Calu3 (cell line): ENCODE measurements around the gene GCGR. TPM values are rescaled to one million over a fixed set of nuclear protein-coding genes. Genes with fewer than 3 reads are reported as not detected.

ENCODE experiments used
- BruUV-seq: library from RNA; stranded (reverse); fragments of 400-500 nt; replicated peaks from 2 replicates; lab custom pipeline; 2021; lab: Mats Ljungman, UMichigan
- CTCF ChIA-PET: fragments of 300-600 bp; sonication (Branson Sonifier 250); formaldehyde crosslinking; loops from one replicate; lab custom pipeline; 2022; ENCODE audit warnings: antibody characterized with exemption; lab: Charles Lee
- DNase-seq: peaks from one replicate; pipeline ENCODE4 v3.0.0; 2022
- H3K27ac Mint-ChIP-seq: one replicate; pipeline ENCODE4 v1.8.0; 2022; ENCODE audit warnings: mixed read lengths; ENCODE audit not compliant: unreplicated experiment
- H3K27me3 Mint-ChIP-seq: one replicate; pipeline ENCODE4 v1.8.0; 2022; ENCODE audit warnings: mixed read lengths; ENCODE audit not compliant: unreplicated experiment
- H3K36me3 Mint-ChIP-seq: one replicate; pipeline ENCODE4 v1.8.0; 2022; ENCODE audit warnings: mild to moderate bottlenecking, moderate library complexity, mixed read lengths; ENCODE audit not compliant: insufficient read depth, unreplicated experiment
- H3K4me1 Mint-ChIP-seq: one replicate; pipeline ENCODE4 v1.8.0; 2022; ENCODE audit warnings: mild to moderate bottlenecking, low read depth, mixed read lengths; ENCODE audit not compliant: unreplicated experiment
- H3K4me3 Mint-ChIP-seq: one replicate; pipeline ENCODE4 v1.8.0; 2022; ENCODE audit warnings: mild to moderate bottlenecking, low read depth, moderate library complexity, mixed read lengths; ENCODE audit not compliant: unreplicated experiment
- H3K9me3 Mint-ChIP-seq: one replicate; pipeline ENCODE4 v1.8.0; 2022; ENCODE audit warnings: low read depth, mixed read lengths; ENCODE audit not compliant: unreplicated experiment
- CTCF ChIP-seq: fragments of 200-600 bp; IDR thresholded peaks from one replicate; pipeline ENCODE4 v1.8.0; 2022; ENCODE audit warnings: antibody characterized with exemption; ENCODE audit not compliant: unreplicated experiment
- intact Hi-C: fragments of 100-400 bp; cut with micrococcal nuclease; formaldehyde crosslinking; loops from one replicate; pipeline ENCODE4 v1.10.0; 2022; ENCODE audit not compliant: unreplicated experiment
- total RNA-seq: library from RNA; stranded (reverse); gene quantifications from 2 replicates; pipeline ENCODE4 v1.2.3, GENCODE V29; 2022

The GCGR gene
- total RNA-seq, 1 experiment from 2014 or later: 0.78 TPM

GRCh38 chr17:81823820-81824550 is 20.0 kb downstream of the GCGR start:
- no peak for DNase-seq
- Mint-ChIP-seq H3K27ac (no peak overlapping the region), H3K4me1 (peaks cover 17% of the 10 kb centered on the region), H3K4me3 (no peak overlapping the region), H3K27me3 (no peaks in the 10 kb centered on the region), H3K9me3 (no peaks in the 10 kb centered on the region), H3K36me3 (no peaks in the 10 kb centered on the region)
- CTCF ChIA-PET: no interaction called here
- intact Hi-C loops: no loop called here
- no peak for TF ChIP-seq CTCF
- no TSS peak for BruUV-seq

GRCh38 chr17:81824595-81824994 is 20.6 kb downstream of the GCGR start:
- CTCF ChIA-PET: interaction anchor here (0.6 to 1.2 kb wide), 2 partner anchors 10 to 971 kb away, joined by 4 read pairs; no protein-coding TSS in a partner anchor
- Mint-ChIP-seq H3K4me1 (peaks cover 17% of the 10 kb centered on the region), H3K36me3 (no peaks in the 10 kb centered on the region), H3K27me3 (no peaks in the 10 kb centered on the region), H3K4me3 (no peak overlapping the region), H3K9me3 (no peaks in the 10 kb centered on the region), H3K27ac (no peak overlapping the region)
- BruUV-seq: no TSS peak
- DNase-seq: no peak
- TF ChIP-seq CTCF: no peak
- intact Hi-C loops: no loop called here

GRCh38 chr17:81825841-81826466 is 22.0 kb downstream of the GCGR start:
- Mint-ChIP-seq H3K36me3 (peaks cover 7% of the 10 kb centered on the region), H3K27ac (no peak overlapping the region), H3K27me3 (no peaks in the 10 kb centered on the region), H3K4me1 (peaks cover 17% of the 10 kb centered on the region), H3K4me3 (no peak overlapping the region), H3K9me3 (no peaks in the 10 kb centered on the region)
- intact Hi-C loops: no loop called here
- CTCF ChIA-PET: interaction anchor here (0.5 to 1.2 kb wide), 4 partner anchors 11 to 447 kb away, joined by 3 to 4 read pairs (median 4); no protein-coding TSS in a partner anchor
- no TSS peak for BruUV-seq
- TF ChIP-seq CTCF: no peak
- DNase-seq: no peak

GRCh38 chr17:81828656-81829055 is 24.7 kb downstream of the GCGR start:
- TF ChIP-seq CTCF: no peak
- no peak overlapping the region for H3K4me3 Mint-ChIP-seq
- H3K4me1 Mint-ChIP-seq: peaks cover 27% of the 10 kb centered on the region
- H3K27me3 Mint-ChIP-seq: no peaks in the 10 kb centered on the region
- no peak overlapping the region for H3K27ac Mint-ChIP-seq
- no peak for DNase-seq
- CTCF ChIA-PET: interaction anchor here (0.6 kb wide), 2 partner anchors 13 to 194 kb away, joined by 4 read pairs; partner anchors contain the start of genes CENPX and LRRC45
- intact Hi-C loops: no loop called here
- H3K9me3 Mint-ChIP-seq: no peaks in the 10 kb centered on the region
- BruUV-seq: no TSS peak
- H3K36me3 Mint-ChIP-seq: peaks cover 29% of the 10 kb centered on the region
